IMR-90 (cell line): ENCODE data around the gene GNAI3. TPM values are rescaled to one million over a fixed set of nuclear protein-coding genes. Genes with fewer than 3 reads are reported as not detected.

Experiments used
- ATAC-seq: fragments of 200-7000 bp; cut with Tn5 transposase; 2 replicates; pipeline ENCODE4 v1.9.1; 2020; ENCODE audit warnings: low read depth, mild to moderate bottlenecking, moderate library complexity
- BruUV-seq: library from RNA; stranded (reverse); fragments of 400-500 nt; replicated peaks from 2 replicates; lab custom pipeline; 2021; lab: Mats Ljungman, UMichigan
- CTCF ChIA-PET: fragments of 300-600 bp; formaldehyde crosslinking; extraction: SDS; loops from one replicate; lab custom pipeline; 2021; ENCODE audit warnings: antibody characterized with exemption; lab: Yijun Ruan, JAX
- POLR2A ChIA-PET: fragments of 300-600 bp; sonication (Branson Sonifier 250); formaldehyde crosslinking; loops from one replicate; lab custom pipeline; 2022; ENCODE audit warnings: antibody characterized with exemption; ENCODE audit not compliant: unreplicated experiment; lab: Charles Lee
- DNase-seq: peaks from one replicate; pipeline ENCODE4 v3.0.0; 2013
- H2AFZ ChIP-seq: replicated peaks from 2 replicates; pipeline ENCODE3; 2013; ENCODE audit warnings: low read length, mild to moderate bottlenecking; ENCODE audit not compliant: poor library complexity
- H2AK5ac ChIP-seq: 2 replicates; pipeline ENCODE4 v1.6.1; 2013; ENCODE audit warnings: low read depth, low read length, inconsistent platforms
- H2AK9ac ChIP-seq: replicated peaks from 2 replicates; pipeline ENCODE3; 2013; ENCODE audit warnings: mild to moderate bottlenecking, low read depth, low read length, moderate library complexity; ENCODE audit not compliant: poor library complexity
- H2BK120ac ChIP-seq: 2 replicates; pipeline ENCODE4 v1.6.1; 2013; ENCODE audit warnings: low read depth, low read length, inconsistent platforms
- H2BK15ac ChIP-seq: 3 replicates; pipeline ENCODE4 v1.6.1; 2013; ENCODE audit warnings: low read depth, low read length, inconsistent platforms
- H2BK20ac ChIP-seq: 2 replicates; pipeline ENCODE4 v1.6.1; 2013; ENCODE audit warnings: low read depth, mild to moderate bottlenecking, inconsistent platforms, low read length, moderate library complexity
- H2BK5ac ChIP-seq: 2 replicates; pipeline ENCODE4 v1.6.1; 2013; ENCODE audit warnings: mild to moderate bottlenecking, low read depth, low read length, inconsistent platforms; ENCODE audit not compliant: poor library complexity, severe bottlenecking
- H3K14ac ChIP-seq: replicated peaks from 2 replicates; pipeline ENCODE4 v1.6.1; 2013; ENCODE audit warnings: low read depth, low read length, inconsistent platforms
- H3K18ac ChIP-seq: 2 replicates; pipeline ENCODE4 v1.6.1; 2013; ENCODE audit warnings: low read depth, low read length, control low read depth
- H3K23ac ChIP-seq: 2 replicates; pipeline ENCODE4 v1.6.1; 2013; ENCODE audit warnings: low read depth, low read length, inconsistent platforms
- H3K27ac ChIP-seq: 2 replicates; pipeline ENCODE4 v1.5.1; 2013; ENCODE audit warnings: mild to moderate bottlenecking, control low read depth, low read length; ENCODE audit not compliant: insufficient read depth
- H3K27me3 ChIP-seq: 2 replicates; pipeline ENCODE4 v1.6.1; 2013; ENCODE audit warnings: low read length; ENCODE audit not compliant: control insufficient read depth, insufficient read depth
- H3K36me3 ChIP-seq: 2 replicates; pipeline ENCODE4 v1.6.1; 2013; ENCODE audit warnings: low read length, mixed read lengths; ENCODE audit not compliant: control insufficient read depth, insufficient read depth
- H3K4ac ChIP-seq: 2 replicates; pipeline ENCODE4 v1.6.1; 2013; ENCODE audit warnings: low read depth, low read length, inconsistent platforms
- H3K4me1 ChIP-seq: 2 replicates; pipeline ENCODE4 v1.6.1; 2013; ENCODE audit warnings: low read length, mixed read lengths; ENCODE audit not compliant: control insufficient read depth, insufficient read depth
- H3K4me2 ChIP-seq: 2 replicates; pipeline ENCODE4 v1.6.1; 2013; ENCODE audit warnings: low read depth, mild to moderate bottlenecking, control low read depth, low read length, moderate library complexity
- H3K4me3 ChIP-seq: 2 replicates; pipeline ENCODE4 v1.5.1; 2013; ENCODE audit warnings: low read depth, mild to moderate bottlenecking, control low read depth, low read length, moderate library complexity; ENCODE audit not compliant: insufficient read depth
- H3K56ac ChIP-seq: 2 replicates; pipeline ENCODE4 v1.6.1; 2013; ENCODE audit warnings: low read length, inconsistent platforms; ENCODE audit not compliant: insufficient read depth; ENCODE audit errors: extremely low read depth
- H3K79me1 ChIP-seq, 2 experiments: 2 replicates each; pipeline ENCODE4 v1.6.1; 2013; ENCODE audit warnings: low read length in 2 of 2, inconsistent platforms in 1 of 2, low read depth in 1 of 2
- H3K9ac ChIP-seq: 2 replicates; pipeline ENCODE4 v1.6.1; 2013; ENCODE audit warnings: low read depth, low read length, control low read depth
- H3K9me1 ChIP-seq: 2 replicates; pipeline ENCODE4 v1.6.1; 2013; ENCODE audit warnings: low read length, inconsistent platforms; ENCODE audit not compliant: insufficient read depth
- H3K9me3 ChIP-seq: 2 replicates; pipeline ENCODE4 v1.6.1; 2013; ENCODE audit warnings: low read length; ENCODE audit not compliant: control insufficient read depth, insufficient read depth
- H4K20me1 ChIP-seq: 2 replicates; pipeline ENCODE4 v1.6.1; 2013; ENCODE audit warnings: low read length, inconsistent platforms; ENCODE audit not compliant: insufficient read depth
- H4K5ac ChIP-seq: 2 replicates; pipeline ENCODE4 v1.6.1; 2013; ENCODE audit warnings: mild to moderate bottlenecking, low read depth, low read length, control low read depth
- H4K8ac ChIP-seq, 2 experiments: 2 replicates each; pipeline ENCODE4 v1.6.1; 2013; ENCODE audit warnings: low read depth in 2 of 2, low read length in 2 of 2, control low read depth in 1 of 2, inconsistent platforms in 1 of 2
- H4K91ac ChIP-seq: 2 replicates; pipeline ENCODE4 v1.6.1; 2013; ENCODE audit warnings: low read depth, low read length, inconsistent platforms; ENCODE audit not compliant: insufficient read depth
- CEBPB ChIP-seq: IDR thresholded peaks from 2 replicates; pipeline ENCODE4 v1.6.1; 2012; ENCODE audit warnings: low read depth, low read length, improper control_type of control experiment
- CHD1 ChIP-seq: IDR thresholded peaks from 2 replicates; pipeline ENCODE4 v1.6.1; 2012; ENCODE audit warnings: low read depth, low read length, improper control_type of control experiment
- ELK1 ChIP-seq: fragments of 150-350 bp; IDR thresholded peaks from 2 replicates; pipeline ENCODE4 v1.6.1; 2016; ENCODE audit warnings: low read depth, mild to moderate bottlenecking, low read length, moderate library complexity, borderline replicate concordance
- FOS ChIP-seq: fragments of 150-350 bp; IDR thresholded peaks from 2 replicates; pipeline ENCODE4 v1.6.1; 2016; ENCODE audit warnings: low read depth, low read length
- MAFK ChIP-seq: IDR thresholded peaks from 2 replicates; pipeline ENCODE4 v1.6.1; 2012; ENCODE audit warnings: low read depth, low read length, improper control_type of control experiment
- MAZ ChIP-seq: IDR thresholded peaks from 2 replicates; pipeline ENCODE4 v1.6.1; 2012; ENCODE audit warnings: low read depth, mild to moderate bottlenecking, low read length, improper control_type of control experiment, moderate library complexity, borderline replicate concordance
- NFE2L2 ChIP-seq: fragments of 150-350 bp; IDR thresholded peaks from 2 replicates; pipeline ENCODE4 v1.6.1; 2016; ENCODE audit warnings: low read depth, mild to moderate bottlenecking, low read length
- POLR2A ChIP-seq: IDR thresholded peaks from 2 replicates; pipeline ENCODE4 v1.6.1; 2012; ENCODE audit warnings: mild to moderate bottlenecking, low read depth, low read length
- RCOR1 ChIP-seq: IDR thresholded peaks from 2 replicates; pipeline ENCODE4 v1.6.1; 2012; ENCODE audit warnings: mild to moderate bottlenecking, low read length, improper control_type of control experiment; ENCODE audit not compliant: insufficient replicate concordance
- RFX5 ChIP-seq: IDR thresholded peaks from 2 replicates; pipeline ENCODE4 v1.8.0; 2012; ENCODE audit warnings: low read depth, mild to moderate bottlenecking, low read length, moderate library complexity
- SMC3 ChIP-seq: fragments of 150-350 bp; IDR thresholded peaks from 2 replicates; pipeline ENCODE4 v1.6.1; 2016; ENCODE audit warnings: low read depth, mild to moderate bottlenecking, antibody characterized with exemption, low read length, moderate library complexity
- WGBS, 2 experiments: methylation state at CpG; one replicate each; pipeline versions ENCODE4 v1.1.5 to v1.1.7; 2013; ENCODE audit warnings: missing lambda C conversion rate in 2 of 2; ENCODE audit not compliant: insufficient read length in 1 of 2; ENCODE audit errors: extremely low coverage in 2 of 2; 5-methylcytosine and 5-hydroxymethylcytosine counted together
- dilution Hi-C: fragments of 300-500 bp; cut with HindIII; formaldehyde crosslinking; loops from one replicate; pipeline ENCODE4 v1.14.3; 2018; ENCODE audit warnings: low sequenced_read_pairs; ENCODE audit not compliant: unreplicated experiment
- in situ Hi-C: fragments of 300-500 bp; cut with MboI; formaldehyde crosslinking; loops from 3 replicates; pipeline ENCODE4 v1.14.3; 2019; ENCODE audit warnings: low sequenced_read_pairs, inconsistent platforms, mixed read lengths
- intact Hi-C: fragments of 100-400 bp; cut with micrococcal nuclease; formaldehyde crosslinking; loops from 2 replicates; pipeline ENCODE4 v1.10.0; 2022
- polyA plus RNA-seq, 3 experiments: library from polyadenylated mRNA; depleted of rRNA; stranded (reverse); fragments of >200 nt; gene quantifications; 2 replicates each; pipeline ENCODE4 v1.2.3, GENCODE V29; 2012; ENCODE audit warnings: low replicate concordance in 1 of 3
- total RNA-seq: library from RNA; depleted of rRNA; stranded (reverse); fragments of >200 nt; gene quantifications from 2 replicates; pipeline ENCODE4 v1.2.3, GENCODE V29; 2012
- TF ChIP-seq, protein P1 (sequence below): fragments of 150-350 bp; IDR thresholded peaks from 2 replicates; pipeline ENCODE4 v1.6.1; 2017; ENCODE audit warnings: mild to moderate bottlenecking, antibody characterized with exemption, low read length, low read depth

The GNAI3 gene
- total and polyA plus RNA-seq, 2 of the 4 experiments (the other 2 are of a cell fraction): 5.9 to 14.9 TPM

DNA sequence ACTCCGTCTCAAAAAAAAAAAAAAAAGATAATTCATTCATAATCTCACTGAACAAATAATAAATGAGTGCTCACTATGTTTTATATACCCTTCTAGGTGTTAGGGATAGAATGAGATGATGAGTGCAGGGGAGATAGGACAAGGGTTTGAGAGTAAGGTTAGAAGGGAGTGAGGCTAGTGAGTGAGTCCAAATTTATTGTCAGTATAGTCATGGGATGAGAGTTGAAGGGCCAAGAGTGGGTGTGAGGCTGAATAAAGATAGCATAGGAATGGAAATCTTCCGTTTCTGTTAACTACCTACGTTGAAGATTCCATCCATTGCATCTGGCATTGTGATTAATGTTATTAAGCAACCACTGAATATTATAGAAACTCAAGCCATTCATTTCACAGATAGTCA lies 16.8 kb downstream of the GNAI3 start:
- Histone ChIP-seq H3K9me1 (peaks cover 13% of the 10 kb centered on the region), H3K4me3 (no peak overlapping the region), H4K20me1 (peaks cover 83% of the 10 kb centered on the region), H3K27ac (no peak overlapping the region), H2AK9ac (no peak overlapping the region), H3K4me2 (no peak overlapping the region), H3K4me1 (peaks cover 7% of the 10 kb centered on the region), H3K27me3 (no peaks in the 10 kb centered on the region), H4K91ac (no peak overlapping the region), H3K79me1 (peaks cover 0 to 67% of the 10 kb centered on the region in 2 experiments; a peak in 3 of 4 replicates), H4K8ac (no peak overlapping the region), H3K36me3 (no peaks in the 10 kb centered on the region), H3K18ac (no peak overlapping the region), H2BK120ac (no peak overlapping the region), H2AFZ (no peak overlapping the region), H3K4ac (no peak overlapping the region), H2BK5ac (peak overlapping the region; percentile 29), H3K9me3 (no peaks in the 10 kb centered on the region), H3K56ac (no peak overlapping the region), H4K5ac (no peak overlapping the region), H3K23ac (no peak overlapping the region), H3K14ac (no peak overlapping the region), H2AK5ac (no peak overlapping the region), H2BK15ac (no peak overlapping the region), H2BK20ac (no peak overlapping the region), H3K9ac (no peak overlapping the region)
- intact Hi-C loops (no loop called here), dilution Hi-C loops (no loop called here), in situ Hi-C loops (no loop called here)
- TF ChIP-seq RFX5 (no peak), MAZ (no peak), SMC3 (no peak), RCOR1 (no peak), FOS (no peak), ELK1 (no peak), CEBPB (no peak), MAFK (no peak), NFE2L2 (no peak), CHD1 (no peak), POLR2A (no peak)
- TF ChIP-seq, protein P1, sequence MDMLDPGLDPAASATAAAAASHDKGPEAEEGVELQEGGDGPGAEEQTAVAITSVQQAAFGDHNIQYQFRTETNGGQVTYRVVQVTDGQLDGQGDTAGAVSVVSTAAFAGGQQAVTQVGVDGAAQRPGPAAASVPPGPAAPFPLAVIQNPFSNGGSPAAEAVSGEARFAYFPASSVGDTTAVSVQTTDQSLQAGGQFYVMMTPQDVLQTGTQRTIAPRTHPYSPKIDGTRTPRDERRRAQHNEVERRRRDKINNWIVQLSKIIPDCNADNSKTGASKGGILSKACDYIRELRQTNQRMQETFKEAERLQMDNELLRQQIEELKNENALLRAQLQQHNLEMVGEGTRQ: no peak
- no peak for ATAC-seq
- BruUV-seq: no TSS peak
- CTCF ChIA-PET: interaction anchor here (0.5 kb wide), 1 partner anchor 283 kb away, joined by 3 read pairs; no protein-coding TSS in a partner anchor
- DNase-seq: no peak
- POLR2A ChIA-PET: no interaction called here
- WGBS, 2 experiments: no CpG with 5 or more reads among the region's 3 CpGs
